Measurements from ENCODE around the gene MYO1H.

GRCh38 chr12:109307051-109307450 is 40.6 kb upstream of the MYO1H start:
- TF ChIP-seq CTCF (IDR thresholded peaks at IDR 0.05), result no peak
- TF ChIP-seq POLR2A (IDR thresholded peaks at IDR 0.05), result no peak

All from uterus (tissue), 2 donors.